ENCODE results near the gene METTL21A. TPM values are rescaled to one million over a fixed set of nuclear protein-coding genes. Genes with fewer than 3 reads are reported as not detected.

METTL21A gene
- total and polyA plus RNA-seq, 2 experiments from 2014 or later = 22.0 to 23.3 TPM

- Histone ChIP-seq H3K27ac (no peak overlapping the region), H3K9ac (no peak overlapping the region), H3K4me3 (no peak overlapping the region), H3K27me3 (replicated peaks; ENCODE audit: insufficient read depth) (no peaks in the 10 kb centered on the region), H3K9me2 (ENCODE audit: insufficient read depth) (no peaks in the 10 kb centered on the region), H2AFZ (no peak overlapping the region), H3K79me2 (ENCODE audit: insufficient read depth) (0 out of 2 replicates have a peak, but pooled peaks cover 4% of the 10 kb centered on the region), H3K36me3 (ENCODE audit: low read depth) (peaks cover 41% of the 10 kb centered on the region), H4K20me1 (ENCODE audit: insufficient read depth) (no peaks in the 10 kb centered on the region), H3K9me3 (ENCODE audit: low read depth) (no peaks in the 10 kb centered on the region), H3K4me2 (ENCODE audit: unreplicated experiment) (no peak overlapping the region), H3K4me1 (ENCODE audit: insufficient read depth) (no peaks in the 10 kb centered on the region), H3F3A (ENCODE audit: insufficient read depth) (no peaks in the 10 kb centered on the region)
- DNase-seq = no peak
- in situ Hi-C loops (cut with MboI) = no loop called here
- TF ChIP-seq EZH2phosphoT487 (IDR thresholded peaks at IDR 0.05; ENCODE audit: insufficient read depth, low read depth) = no peak
Observed at GRCh38 chr2:207567671-207568070, 57.5 kb downstream of the METTL21A start.

GRCh38 chr2:207565736-207566500, 59.3 kb downstream of the METTL21A start:
- DNase-seq = no peak
- H3K36me3 ChIP-seq (ENCODE audit: low read depth) = peaks cover 49% of the 10 kb centered on the region
- H4K20me1 ChIP-seq (ENCODE audit: insufficient read depth) = no peaks in the 10 kb centered on the region
- no peak overlapping the region for H3K4me3 ChIP-seq
- H3K27me3 ChIP-seq (replicated peaks; ENCODE audit: insufficient read depth) = no peaks in the 10 kb centered on the region
- H3K9me2 ChIP-seq (ENCODE audit: insufficient read depth) = no peaks in the 10 kb centered on the region
- WGBS, 2 experiments (ENCODE audit: low coverage in 1 of 2, low lambda C conversion rate in 2 of 2, missing lambda C conversion rate in 2 of 2) = 77 to 83% methylated on average over 7 of the region's 7 CpGs
- H3K9me3 ChIP-seq (ENCODE audit: low read depth) = no peaks in the 10 kb centered on the region
- H3K27ac ChIP-seq = no peak overlapping the region
- H3K4me2 ChIP-seq (ENCODE audit: unreplicated experiment) = no peak overlapping the region
- H2AFZ ChIP-seq = no peak overlapping the region
- peaks cover 12% of the 10 kb centered on the region; the same call in 1 of the 2 replicates for H3F3A ChIP-seq (ENCODE audit: insufficient read depth)
- peaks cover 12% of the 10 kb centered on the region for H3K4me1 ChIP-seq (ENCODE audit: insufficient read depth)
- in situ Hi-C loops (cut with MboI) = no loop called here
- peaks cover 5% of the 10 kb centered on the region; the same call in 1 of the 2 replicates for H3K79me2 ChIP-seq (ENCODE audit: insufficient read depth)
- H3K9ac ChIP-seq = no peak overlapping the region
- TF ChIP-seq EZH2 (IDR thresholded peaks at IDR 0.05; ENCODE audit: insufficient read depth, poor library complexity, severe bottlenecking) (no peak), EZH2phosphoT487 (IDR thresholded peaks at IDR 0.05; ENCODE audit: insufficient read depth, low read depth) (no peak)

Small RNAs within 50 kb of the gene (small RNA-seq; reads per million reads assigned to genes)
- not detected for gene RPS29P9 (ENCODE audit: low read depth, low replicate concordance)

Other genes with a start within 250 kb of the METTL21A start
- 44.5 and 71.8 TPM in 2 replicates for gene CREB1, start 95.4 kb downstream of the METTL21A start, total RNA-seq (2014; rRNA removed; shearing (Covaris generic))
- 35.9 and 37.7 TPM in 2 replicates for gene CREB1, start 95.4 kb downstream of the METTL21A start, polyA plus RNA-seq (2016; fragmentation: Nextera tagmentation; extraction: Ambion mirVana)
- gene CCNYL1, start 86.2 kb upstream of the METTL21A start, total RNA-seq (2014; rRNA removed; shearing (Covaris generic)) = 12.5 and 14.9 TPM in 2 replicates
- gene CCNYL1, start 86.2 kb upstream of the METTL21A start, polyA plus RNA-seq (2016; fragmentation: Nextera tagmentation; extraction: Ambion mirVana) = 12.7 and 16.4 TPM in 2 replicates
- under 0.01 and 0.13 TPM in 2 replicates for gene FZD5, start 144.5 kb upstream of the METTL21A start, total RNA-seq (2014; rRNA removed; shearing (Covaris generic))
- gene FZD5, start 144.5 kb upstream of the METTL21A start, polyA plus RNA-seq (2016; fragmentation: Nextera tagmentation; extraction: Ambion mirVana) = 0.13 and 0.15 TPM in 2 replicates